ENCODE data around the gene HRAS. TPM values are rescaled to one million over a fixed set of nuclear protein-coding genes. Genes with fewer than 3 reads are reported as not detected.

HRAS gene
- total RNA-seq, 1 experiment from 2014 or later, result 175 TPM

DNA sequence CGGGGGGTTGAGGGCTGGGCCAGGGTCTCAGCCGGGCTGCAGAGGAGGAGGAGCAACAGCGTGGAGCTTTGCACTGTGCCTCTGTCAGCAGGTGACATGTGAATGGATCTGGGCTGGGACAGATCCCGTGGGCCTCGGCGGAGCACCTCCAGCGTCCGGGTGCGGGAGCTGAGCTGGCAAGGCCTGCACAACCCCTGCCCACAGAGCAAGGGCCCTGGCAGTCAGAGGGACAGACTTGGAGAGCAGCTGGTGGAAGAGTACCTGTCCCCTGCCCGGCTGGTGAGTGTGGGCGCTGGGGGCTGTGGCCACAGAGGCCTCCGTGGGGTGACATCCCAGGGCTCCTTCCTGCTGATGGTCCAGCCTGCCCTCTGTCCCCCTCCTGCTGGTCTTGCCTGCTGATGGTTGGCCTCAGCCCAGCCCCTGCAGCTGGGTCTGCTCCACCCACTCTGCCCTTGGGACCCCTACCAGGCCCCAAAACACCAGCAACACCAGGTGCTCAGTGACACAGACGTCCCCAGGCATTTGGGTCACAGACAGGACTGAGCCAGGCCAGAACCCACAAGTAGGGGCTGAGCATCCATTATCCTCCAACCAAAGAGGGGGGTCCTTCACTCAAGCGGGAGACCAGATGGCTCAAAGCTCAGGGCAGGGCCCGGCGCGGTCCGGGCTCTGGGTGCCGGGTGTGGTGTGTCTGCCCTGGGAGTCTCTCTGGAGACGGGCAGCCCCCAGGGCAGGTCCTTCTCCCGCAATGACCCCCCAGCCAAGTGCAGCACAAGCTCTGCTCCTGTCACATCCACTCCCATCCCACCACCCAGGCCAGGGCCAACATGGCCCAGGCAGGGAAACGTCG lies 5.4 kb upstream of the HRAS start:
- ATAC-seq (no peak), DNase-seq (ENCODE audit: low read depth, low spot score) (no peak)
- CTCF ChIA-PET, result interaction anchor here (0.6 kb wide), 1 partner anchor 10 kb away, joined by 3 read pairs; no protein-coding TSS in a partner anchor
- H3K27ac ChIP-seq (ENCODE audit: low read length), result no peak overlapping the region
- intact Hi-C loops (cut with micrococcal nuclease; ENCODE audit: unreplicated experiment) (no loop called here), in situ Hi-C loops (cut with HindIII; ENCODE audit: low pct_unique_long_range_greater_than_20kb, low sequenced_read_pairs) (no loop called here)
- H3K27me3 ChIP-seq (ENCODE audit: control insufficient read depth, insufficient read depth, low read length), result no peaks in the 10 kb centered on the region
- H3K36me3 ChIP-seq (ENCODE audit: control insufficient read depth, insufficient read depth, low read length), result no peaks in the 10 kb centered on the region
- peaks cover 20% of the 10 kb centered on the region for H3K4me1 ChIP-seq (ENCODE audit: control insufficient read depth, insufficient read depth, low read length)
- TF ChIP-seq REST (IDR thresholded peaks at IDR 0.05; ENCODE audit: insufficient read depth in 1 of 2, low read depth in 2 of 2, low read length in 1 of 2), result no peak
- TF ChIP-seq POLR2AphosphoS5 (IDR thresholded peaks at IDR 0.05; ENCODE audit: low read depth, low read length), result no peak
- no peak for TF ChIP-seq SIN3A (IDR thresholded peaks at IDR 0.05; ENCODE audit: borderline replicate concordance, insufficient read depth, low read depth, low read length)
- TF ChIP-seq, protein P1, sequence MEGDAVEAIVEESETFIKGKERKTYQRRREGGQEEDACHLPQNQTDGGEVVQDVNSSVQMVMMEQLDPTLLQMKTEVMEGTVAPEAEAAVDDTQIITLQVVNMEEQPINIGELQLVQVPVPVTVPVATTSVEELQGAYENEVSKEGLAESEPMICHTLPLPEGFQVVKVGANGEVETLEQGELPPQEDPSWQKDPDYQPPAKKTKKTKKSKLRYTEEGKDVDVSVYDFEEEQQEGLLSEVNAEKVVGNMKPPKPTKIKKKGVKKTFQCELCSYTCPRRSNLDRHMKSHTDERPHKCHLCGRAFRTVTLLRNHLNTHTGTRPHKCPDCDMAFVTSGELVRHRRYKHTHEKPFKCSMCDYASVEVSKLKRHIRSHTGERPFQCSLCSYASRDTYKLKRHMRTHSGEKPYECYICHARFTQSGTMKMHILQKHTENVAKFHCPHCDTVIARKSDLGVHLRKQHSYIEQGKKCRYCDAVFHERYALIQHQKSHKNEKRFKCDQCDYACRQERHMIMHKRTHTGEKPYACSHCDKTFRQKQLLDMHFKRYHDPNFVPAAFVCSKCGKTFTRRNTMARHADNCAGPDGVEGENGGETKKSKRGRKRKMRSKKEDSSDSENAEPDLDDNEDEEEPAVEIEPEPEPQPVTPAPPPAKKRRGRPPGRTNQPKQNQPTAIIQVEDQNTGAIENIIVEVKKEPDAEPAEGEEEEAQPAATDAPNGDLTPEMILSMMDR (IDR thresholded peaks at IDR 0.05), result no peak
- TF ChIP-seq TCF7L2 (IDR thresholded peaks at IDR 0.05; ENCODE audit: low read depth, low read length), result no peak
- BruUV-seq (replicated peaks), result no TSS peak
- H3K4me3 ChIP-seq (ENCODE audit: low read depth in 2 of 2, low read length in 2 of 2), result no peak overlapping the region
- POLR2A ChIA-PET, result no interaction called here
- H3K9me3 ChIP-seq (ENCODE audit: control insufficient read depth, insufficient read depth, low read depth, low read length), result no peaks in the 10 kb centered on the region

- TF ChIP-seq POLR2AphosphoS5 (IDR thresholded peaks at IDR 0.05; ENCODE audit: low read depth, low read length) (no peak), REST (IDR thresholded peaks at IDR 0.05; ENCODE audit: insufficient read depth in 1 of 2, low read depth in 2 of 2, low read length in 1 of 2) (no peak), SIN3A (IDR thresholded peaks at IDR 0.05; ENCODE audit: borderline replicate concordance, insufficient read depth, low read depth, low read length) (no peak), TCF7L2 (IDR thresholded peaks at IDR 0.05; ENCODE audit: low read depth, low read length) (no peak)
- TF ChIP-seq, protein P1 (IDR thresholded peaks at IDR 0.05), result no peak
- H3K4me3 ChIP-seq (ENCODE audit: low read depth in 2 of 2, low read length in 2 of 2), result no peak overlapping the region
- intact Hi-C loops (cut with micrococcal nuclease; ENCODE audit: unreplicated experiment), result no loop called here
- ATAC-seq (no peak), DNase-seq (ENCODE audit: low read depth, low spot score) (no peak)
- in situ Hi-C loops (cut with HindIII; ENCODE audit: low pct_unique_long_range_greater_than_20kb, low sequenced_read_pairs), result no loop called here
- H3K27ac ChIP-seq (ENCODE audit: low read length), result no peak overlapping the region
- no peaks in the 10 kb centered on the region for H3K36me3 ChIP-seq (ENCODE audit: control insufficient read depth, insufficient read depth, low read length)
- CTCF ChIA-PET, result interaction anchor here (0.6 kb wide), 1 partner anchor 11 kb away, joined by 3 read pairs; no protein-coding TSS in a partner anchor
- no peaks in the 10 kb centered on the region for H3K9me3 ChIP-seq (ENCODE audit: control insufficient read depth, insufficient read depth, low read depth, low read length)
- H3K27me3 ChIP-seq (ENCODE audit: control insufficient read depth, insufficient read depth, low read length), result no peaks in the 10 kb centered on the region
- H3K4me1 ChIP-seq (ENCODE audit: control insufficient read depth, insufficient read depth, low read length), result peaks cover 20% of the 10 kb centered on the region
- POLR2A ChIA-PET, result no interaction called here
- BruUV-seq (replicated peaks), result no TSS peak
These were observed 4.7 kb upstream of the HRAS start for GRCh38 chr11:539971-540481.

All from Panc1 (cell line).